Measurements from ENCODE around the gene ZDHHC11.
"Not testable (repeated sequence)": the region's sequence is repeated elsewhere in the genome, so short reads cannot be mapped to it uniquely, and the experiment has no call there.

GRCh38 chr5:780571-780970 lies 70.2 kb downstream of the ZDHHC11 start:
- TF ChIP-seq, protein P1, sequence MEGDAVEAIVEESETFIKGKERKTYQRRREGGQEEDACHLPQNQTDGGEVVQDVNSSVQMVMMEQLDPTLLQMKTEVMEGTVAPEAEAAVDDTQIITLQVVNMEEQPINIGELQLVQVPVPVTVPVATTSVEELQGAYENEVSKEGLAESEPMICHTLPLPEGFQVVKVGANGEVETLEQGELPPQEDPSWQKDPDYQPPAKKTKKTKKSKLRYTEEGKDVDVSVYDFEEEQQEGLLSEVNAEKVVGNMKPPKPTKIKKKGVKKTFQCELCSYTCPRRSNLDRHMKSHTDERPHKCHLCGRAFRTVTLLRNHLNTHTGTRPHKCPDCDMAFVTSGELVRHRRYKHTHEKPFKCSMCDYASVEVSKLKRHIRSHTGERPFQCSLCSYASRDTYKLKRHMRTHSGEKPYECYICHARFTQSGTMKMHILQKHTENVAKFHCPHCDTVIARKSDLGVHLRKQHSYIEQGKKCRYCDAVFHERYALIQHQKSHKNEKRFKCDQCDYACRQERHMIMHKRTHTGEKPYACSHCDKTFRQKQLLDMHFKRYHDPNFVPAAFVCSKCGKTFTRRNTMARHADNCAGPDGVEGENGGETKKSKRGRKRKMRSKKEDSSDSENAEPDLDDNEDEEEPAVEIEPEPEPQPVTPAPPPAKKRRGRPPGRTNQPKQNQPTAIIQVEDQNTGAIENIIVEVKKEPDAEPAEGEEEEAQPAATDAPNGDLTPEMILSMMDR (IDR thresholded peaks at IDR 0.05; ENCODE audit: poor library complexity): not testable (repeated sequence)
- TF ChIP-seq EZH2 (IDR thresholded peaks at IDR 0.05; ENCODE audit: borderline replicate concordance): not testable (repeated sequence)
